KOPT-K1 (cell line): ENCODE measurements around the gene OR10A2.
"Not testable (repeated sequence)": the region's sequence is repeated elsewhere in the genome, so short reads cannot be mapped to it uniquely, and the experiment has no call there.

Source experiments
- H3K27ac ChIP-seq: fragments of 200-600 bp; sonication (generic); 2 replicates; pipeline ENCODE4 v1.5.1; 2016; ENCODE audit warnings: antibody characterized with exemption, mild to moderate bottlenecking, low read depth, low read length; ENCODE audit not compliant: poor library complexity, severe bottlenecking
- H3K36me3 ChIP-seq: fragments of 200-600 bp; sonication (generic); 2 replicates; pipeline ENCODE4 v1.5.1; 2017; ENCODE audit warnings: antibody characterized with exemption, mild to moderate bottlenecking, low read length, moderate library complexity; ENCODE audit not compliant: insufficient read depth
- H3K9me3 ChIP-seq: fragments of 200-600 bp; sonication (generic); 2 replicates; pipeline ENCODE4 v1.5.1; 2017; ENCODE audit warnings: antibody characterized with exemption, low read length, mild to moderate bottlenecking; ENCODE audit not compliant: insufficient read depth, poor library complexity, severe bottlenecking

Gene OR10A2

GRCh38 chr11:6855971-6856541 lies 6.8 kb upstream of the OR10A2 start:
- Histone ChIP-seq H3K27ac (no peak overlapping the region), H3K36me3 (no peaks in the 10 kb centered on the region), H3K9me3 (peaks cover 15% of the 10 kb centered on the region)

DNA sequence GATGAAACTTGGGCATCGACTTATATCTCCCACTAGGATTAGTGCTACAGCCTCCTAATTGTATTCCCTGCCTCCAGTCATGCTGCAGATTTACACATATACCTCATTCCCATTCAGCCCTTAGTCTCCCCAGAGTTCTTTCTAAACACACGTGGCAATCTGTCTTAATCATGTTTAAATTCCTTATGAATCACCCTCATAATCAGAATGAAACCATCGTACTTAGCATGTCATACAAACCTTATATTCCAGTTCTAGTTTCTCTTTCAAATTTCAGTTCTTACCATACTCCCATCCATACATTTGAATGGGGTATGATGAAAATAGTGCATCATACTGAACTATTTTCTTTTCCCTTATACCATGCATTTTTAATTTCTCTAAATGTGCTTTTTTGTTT lies 6.0 kb upstream of the OR10A2 start:
- H3K36me3 ChIP-seq: no peaks in the 10 kb centered on the region
- H3K27ac ChIP-seq: no peak overlapping the region
- peaks cover 15% of the 10 kb centered on the region for H3K9me3 ChIP-seq

DNA sequence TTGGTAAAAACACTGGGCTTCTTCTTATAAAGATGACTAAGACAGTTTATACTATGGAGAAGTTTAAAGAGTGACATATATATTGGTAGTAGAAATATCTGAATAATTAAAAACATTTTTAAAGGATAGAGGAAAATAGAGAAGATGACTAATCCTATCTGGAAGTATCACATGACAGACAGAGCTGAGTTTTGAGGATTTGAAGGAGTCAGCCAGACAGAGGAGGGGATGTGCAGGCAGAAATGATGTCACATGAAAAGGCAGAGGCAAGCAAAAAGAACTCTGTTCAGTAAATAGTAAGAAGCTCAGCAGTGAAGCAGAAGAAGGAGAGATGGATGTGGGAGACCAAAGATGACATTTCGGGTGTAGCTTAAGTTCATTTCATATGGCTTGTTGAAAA lies 1.6 kb downstream of the OR10A2 start:
- no peak overlapping the region for H3K27ac ChIP-seq
- no peaks in the 10 kb centered on the region for H3K9me3 ChIP-seq
- H3K36me3 ChIP-seq: no peaks in the 10 kb centered on the region

DNA sequence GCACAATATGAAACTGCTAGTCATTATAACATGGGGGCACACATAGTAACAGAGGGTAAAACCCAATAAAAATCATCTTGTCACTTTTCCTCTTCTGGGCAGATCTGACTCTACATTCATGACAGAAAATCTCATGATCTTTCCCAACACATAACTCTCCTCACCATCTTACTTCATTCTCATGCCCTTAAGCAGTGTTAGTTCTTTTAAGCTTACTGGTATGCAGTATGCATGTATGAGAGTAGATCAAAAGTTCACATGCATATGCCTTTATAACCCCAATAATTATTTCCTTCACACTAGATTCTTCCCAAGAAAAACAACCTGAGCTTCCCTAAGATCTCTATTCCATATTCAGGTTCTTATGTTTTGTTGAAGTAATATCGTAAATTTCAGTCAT lies 8.4 kb downstream of the OR10A2 start:
- H3K9me3 ChIP-seq: no peaks in the 10 kb centered on the region
- H3K36me3 ChIP-seq: no peaks in the 10 kb centered on the region
- no peak overlapping the region for H3K27ac ChIP-seq

DNA sequence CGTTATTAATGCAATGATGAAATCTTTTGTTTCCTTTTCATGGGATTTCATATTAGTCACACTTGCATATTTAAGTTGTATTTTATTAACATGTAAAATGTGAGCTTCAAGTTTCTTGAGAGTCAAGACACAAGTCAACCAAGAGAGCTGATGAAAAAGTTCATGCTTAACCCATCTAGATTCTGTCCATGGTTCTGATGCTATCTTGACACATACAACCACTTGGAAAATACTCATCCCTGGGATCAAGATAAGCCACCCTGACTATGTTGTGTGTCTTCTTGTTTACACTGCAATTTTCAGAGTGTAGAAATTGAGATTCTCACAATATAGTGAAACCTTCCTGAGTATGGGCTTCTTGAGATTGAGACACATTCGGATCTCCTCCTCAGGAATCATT lies 12.9 kb downstream of the OR10A2 start:
- Histone ChIP-seq H3K36me3 (no peaks in the 10 kb centered on the region), H3K9me3 (no peaks in the 10 kb centered on the region), H3K27ac (no peak overlapping the region)

- no peak within 1 kb of the TSS for H3K27ac ChIP-seq
- H3K36me3 ChIP-seq: no peaks in the 10 kb centered on the region
Observed at GRCh38 chr11:6876325-6876724, 13.5 kb downstream of the OR10A2 start, which contains the start of gene OR10A4. TSS of gene OR10A4 (plus strand) at chr11:6876625. CDS start at chr11:6876648, 23 bp downstream.

DNA sequence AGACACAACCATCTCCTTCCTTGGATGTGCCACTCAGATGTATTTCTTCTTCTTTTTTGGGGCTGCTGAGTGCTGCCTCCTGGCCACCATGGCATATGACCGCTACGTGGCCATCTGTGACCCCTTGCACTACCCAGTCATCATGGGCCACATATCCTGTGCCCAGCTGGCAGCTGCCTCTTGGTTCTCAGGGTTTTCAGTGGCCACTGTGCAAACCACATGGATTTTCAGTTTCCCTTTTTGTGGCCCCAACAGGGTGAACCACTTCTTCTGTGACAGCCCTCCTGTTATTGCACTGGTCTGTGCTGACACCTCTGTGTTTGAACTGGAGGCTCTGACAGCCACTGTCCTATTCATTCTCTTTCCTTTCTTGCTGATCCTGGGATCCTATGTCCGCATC lies 14.1 kb downstream of the OR10A2 start:
- Histone ChIP-seq H3K36me3 (no peaks in the 10 kb centered on the region), H3K27ac (no peak overlapping the region), H3K9me3 (no peaks in the 10 kb centered on the region)

More at GRCh38 chr11:6876325-6876724, 13.5 kb downstream of the OR10A2 start, which contains the start of gene OR10A4:
- H3K9me3 ChIP-seq: no peaks in the 10 kb centered on the region

DNA sequence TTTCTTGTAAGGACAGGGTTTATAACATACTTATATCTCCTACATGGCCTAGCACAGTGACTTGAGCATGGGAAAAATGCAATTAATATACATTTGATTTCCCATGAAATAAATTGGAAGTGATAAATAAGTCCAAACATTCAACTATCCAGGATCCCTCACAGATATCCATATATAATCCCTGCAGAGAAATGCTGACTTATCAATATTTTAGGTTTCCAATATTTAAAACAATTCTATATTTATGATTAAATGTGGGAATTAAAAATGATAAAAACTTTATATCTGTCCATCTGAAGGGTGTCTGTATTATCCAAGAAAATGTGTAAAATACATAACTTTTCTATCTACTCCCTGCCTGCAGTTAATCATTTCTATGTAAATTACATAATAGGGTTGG lies 19.9 kb downstream of the OR10A2 start:
- no peaks in the 10 kb centered on the region for H3K9me3 ChIP-seq
- no peaks in the 10 kb centered on the region for H3K36me3 ChIP-seq
- no peak overlapping the region for H3K27ac ChIP-seq

- not testable (repeated sequence) for H3K36me3 ChIP-seq, H3K9me3 ChIP-seq, H3K27ac ChIP-seq
Observed at GRCh38 chr11:6887711-6888110, 24.9 kb downstream of the OR10A2 start.

DNA sequence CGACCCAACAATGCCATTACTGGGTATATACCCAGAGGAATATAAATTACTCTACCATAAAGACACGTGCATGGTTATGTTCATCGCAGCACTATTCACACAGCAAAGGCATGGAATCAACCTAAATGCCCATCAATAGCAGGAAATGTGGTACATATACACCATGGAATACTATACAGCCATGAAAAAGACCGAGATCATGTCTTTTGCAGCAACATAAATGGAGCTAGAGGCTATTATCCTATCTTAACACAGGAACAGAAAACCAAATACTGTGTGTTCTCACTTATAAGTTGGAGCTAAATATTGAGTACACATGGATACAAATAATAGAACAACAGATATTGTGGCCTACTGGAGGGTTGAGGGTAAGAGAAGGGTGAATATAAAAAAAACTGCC lies 26.0 kb downstream of the OR10A2 start:
- Histone ChIP-seq H3K27ac (no peak overlapping the region), H3K9me3 (no peaks in the 10 kb centered on the region), H3K36me3 (no peaks in the 10 kb centered on the region)

GRCh38 chr11:6889835-6890234 lies 27.0 kb downstream of the OR10A2 start:
- no peaks in the 10 kb centered on the region for H3K9me3 ChIP-seq
- H3K36me3 ChIP-seq: no peaks in the 10 kb centered on the region
- H3K27ac ChIP-seq: no peak overlapping the region

DNA sequence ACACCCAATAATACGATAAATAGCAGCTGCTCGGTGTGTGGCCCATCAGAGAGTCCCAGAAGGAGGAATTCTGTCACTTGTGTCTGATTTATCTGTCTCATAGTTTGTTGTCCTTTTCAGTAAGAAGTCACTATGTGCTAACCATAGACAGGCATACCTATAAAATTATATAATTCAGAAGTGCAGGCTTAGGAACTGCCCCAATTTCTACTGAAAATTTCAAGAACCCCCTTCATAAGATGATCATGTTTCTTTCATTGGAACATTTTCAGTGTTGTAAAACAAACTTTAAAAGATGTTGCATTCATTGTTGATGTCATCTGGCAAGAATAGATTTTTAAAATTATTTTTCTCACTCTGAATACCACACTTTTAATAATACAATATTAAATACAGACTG lies 29.5 kb downstream of the OR10A2 start, which contains the start of gene OR2D2:
OR2D2 (minus strand) TSS at position 101 of the 400 bp plus-strand sequence; CDS start at position 101, 0 bp downstream.
- no peaks in the 10 kb centered on the region for H3K36me3 ChIP-seq
- no peak within 1 kb of the TSS for H3K27ac ChIP-seq
- H3K9me3 ChIP-seq: no peaks in the 10 kb centered on the region

DNA sequence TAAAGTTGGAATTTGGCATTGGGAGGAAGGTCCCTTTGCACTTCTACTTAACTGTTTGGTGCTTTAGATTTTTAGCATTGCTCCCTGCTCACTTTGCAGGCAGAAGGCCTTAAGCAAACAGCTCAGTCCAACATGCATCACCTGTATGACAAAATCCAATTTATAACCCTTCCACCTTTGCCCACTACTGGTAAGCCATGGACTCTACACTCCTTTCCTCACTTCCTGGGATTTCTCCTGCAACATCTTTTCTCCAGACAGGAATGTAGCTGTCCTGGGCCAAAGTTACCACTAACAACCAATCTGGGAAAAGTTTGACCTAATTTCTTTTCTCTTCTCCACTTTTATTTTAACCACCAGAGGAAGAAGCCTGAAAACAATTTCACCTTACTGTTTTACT lies 31.2 kb downstream of the OR10A2 start:
- Histone ChIP-seq H3K36me3 (no peaks in the 10 kb centered on the region), H3K9me3 (no peaks in the 10 kb centered on the region), H3K27ac (no peak overlapping the region)

GRCh38 chr11:6895010-6895409 lies 32.2 kb downstream of the OR10A2 start:
- Histone ChIP-seq H3K36me3 (no peaks in the 10 kb centered on the region), H3K9me3 (no peaks in the 10 kb centered on the region), H3K27ac (no peak overlapping the region)

DNA sequence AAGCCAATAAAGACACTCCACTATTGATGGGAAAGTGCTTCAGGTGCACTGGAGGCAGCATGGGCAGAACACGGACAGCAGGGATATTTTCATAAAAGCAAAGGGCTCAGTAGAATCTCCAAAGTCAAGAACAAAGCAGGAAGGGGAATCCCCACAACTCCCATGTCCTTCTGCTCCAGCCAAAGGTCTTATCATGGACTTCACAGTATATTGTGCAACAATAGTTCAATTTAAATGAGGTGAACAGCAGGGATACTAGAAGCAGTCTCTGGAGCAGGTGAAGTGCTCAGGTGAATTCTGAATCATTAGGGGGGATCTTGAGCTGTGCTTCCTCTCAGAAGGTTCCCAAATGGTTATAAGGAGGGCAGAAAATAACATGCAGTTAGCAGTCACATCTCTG lies 36.1 kb downstream of the OR10A2 start:
- Histone ChIP-seq H3K9me3 (no peaks in the 10 kb centered on the region), H3K27ac (no peak overlapping the region), H3K36me3 (no peaks in the 10 kb centered on the region)

- no peaks in the 10 kb centered on the region for H3K36me3 ChIP-seq
- no peak overlapping the region for H3K27ac ChIP-seq
- H3K9me3 ChIP-seq: peaks cover 10% of the 10 kb centered on the region
Observed at GRCh38 chr11:6900327-6900999, 37.6 kb downstream of the OR10A2 start.
